NB4 (cell line): ENCODE results near the gene OR2M2.

Experiments used
- MYC ChIP-seq: IDR thresholded peaks from 2 replicates; pipeline ENCODE4 v1.6.1; 2011; ENCODE audit warnings: low read depth, low read length
- POLR2A ChIP-seq: IDR thresholded peaks from 2 replicates; pipeline ENCODE4 v1.6.1; 2011; ENCODE audit warnings: mild to moderate bottlenecking; ENCODE audit not compliant: insufficient read length; ENCODE audit errors: extremely low read depth
- TF ChIP-seq, protein P1 (sequence below): IDR thresholded peaks from one replicate; pipeline ENCODE4 v1.5.1; 2012; ENCODE audit warnings: low read depth, low read length

DNA sequence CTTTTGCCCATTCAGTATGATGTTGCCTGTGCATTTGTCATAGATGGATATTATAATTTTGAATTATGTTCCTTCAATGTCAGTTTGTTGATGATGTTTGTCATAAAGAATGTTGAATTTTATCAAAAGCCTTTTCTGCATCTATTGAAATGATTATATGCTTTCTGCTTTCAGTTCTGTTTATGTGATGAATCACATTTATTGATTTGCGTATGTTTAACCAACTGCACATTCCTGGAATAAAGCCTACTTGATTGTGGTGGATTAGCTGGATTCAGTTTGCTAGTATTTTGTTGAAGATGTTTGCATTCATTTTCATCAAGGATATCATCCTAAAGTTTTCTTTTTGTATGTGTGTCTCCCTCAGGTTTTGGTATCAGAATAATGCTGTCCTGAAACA is 50.9 kb downstream of the OR2M2 start:
- TF ChIP-seq, protein P1, sequence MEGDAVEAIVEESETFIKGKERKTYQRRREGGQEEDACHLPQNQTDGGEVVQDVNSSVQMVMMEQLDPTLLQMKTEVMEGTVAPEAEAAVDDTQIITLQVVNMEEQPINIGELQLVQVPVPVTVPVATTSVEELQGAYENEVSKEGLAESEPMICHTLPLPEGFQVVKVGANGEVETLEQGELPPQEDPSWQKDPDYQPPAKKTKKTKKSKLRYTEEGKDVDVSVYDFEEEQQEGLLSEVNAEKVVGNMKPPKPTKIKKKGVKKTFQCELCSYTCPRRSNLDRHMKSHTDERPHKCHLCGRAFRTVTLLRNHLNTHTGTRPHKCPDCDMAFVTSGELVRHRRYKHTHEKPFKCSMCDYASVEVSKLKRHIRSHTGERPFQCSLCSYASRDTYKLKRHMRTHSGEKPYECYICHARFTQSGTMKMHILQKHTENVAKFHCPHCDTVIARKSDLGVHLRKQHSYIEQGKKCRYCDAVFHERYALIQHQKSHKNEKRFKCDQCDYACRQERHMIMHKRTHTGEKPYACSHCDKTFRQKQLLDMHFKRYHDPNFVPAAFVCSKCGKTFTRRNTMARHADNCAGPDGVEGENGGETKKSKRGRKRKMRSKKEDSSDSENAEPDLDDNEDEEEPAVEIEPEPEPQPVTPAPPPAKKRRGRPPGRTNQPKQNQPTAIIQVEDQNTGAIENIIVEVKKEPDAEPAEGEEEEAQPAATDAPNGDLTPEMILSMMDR, result no peak
- TF ChIP-seq POLR2A (no peak), MYC (no peak)
